ENCODE data around the gene ZSWIM8.

Gene ZSWIM8

GRCh38 chr10:73808021-73808815 is 22.8 kb downstream of the ZSWIM8 start:
- no peak for TF ChIP-seq USF1 (IDR thresholded peaks at IDR 0.05)
- no peak for TF ChIP-seq EP300 (IDR thresholded peaks at IDR 0.05; ENCODE audit: borderline replicate concordance)
- TF ChIP-seq NFIC (IDR thresholded peaks at IDR 0.05), result no peak
- TF ChIP-seq MAX (IDR thresholded peaks at IDR 0.05), result no peak
- no peak for TF ChIP-seq TAF1 (IDR thresholded peaks at IDR 0.05; ENCODE audit: low read depth)
- no peak for TF ChIP-seq REST (IDR thresholded peaks at IDR 0.05; ENCODE audit: low read depth)
- TF ChIP-seq YY1 (IDR thresholded peaks at IDR 0.05; ENCODE audit: low read depth), result no peak
- TF ChIP-seq FOXM1 (IDR thresholded peaks at IDR 0.05; ENCODE audit: borderline replicate concordance, low read depth), result no peak

GRCh38 chr10:73809061-73809818 is 23.8 kb downstream of the ZSWIM8 start:
- TF ChIP-seq RAD21 (IDR thresholded peaks at IDR 0.05; ENCODE audit: low read depth), result no peak
- TF ChIP-seq TCF12 (IDR thresholded peaks at IDR 0.05; ENCODE audit: low read depth), result no peak
- no peak for TF ChIP-seq YY1 (IDR thresholded peaks at IDR 0.05; ENCODE audit: low read depth)
- TF ChIP-seq EGR1 (IDR thresholded peaks at IDR 0.05), result no peak
- no peak for TF ChIP-seq MAX (IDR thresholded peaks at IDR 0.05)
- no peak for TF ChIP-seq TEAD4 (IDR thresholded peaks at IDR 0.05)
- no peak for TF ChIP-seq TAF1 (IDR thresholded peaks at IDR 0.05; ENCODE audit: low read depth)
- no peak for TF ChIP-seq ZBTB7A (IDR thresholded peaks at IDR 0.05; ENCODE audit: low read depth)
- no peak for TF ChIP-seq NFIC (IDR thresholded peaks at IDR 0.05)
- TF ChIP-seq CREB1 (IDR thresholded peaks at IDR 0.05; ENCODE audit: low read depth), result no peak
- TF ChIP-seq CEBPB (IDR thresholded peaks at IDR 0.05), result no peak
- TF ChIP-seq USF1 (IDR thresholded peaks at IDR 0.05), result no peak
- TF ChIP-seq FOXM1 (IDR thresholded peaks at IDR 0.05; ENCODE audit: borderline replicate concordance, low read depth), result no peak
- TF ChIP-seq REST (IDR thresholded peaks at IDR 0.05; ENCODE audit: low read depth), result no peak
- TF ChIP-seq EP300 (IDR thresholded peaks at IDR 0.05; ENCODE audit: borderline replicate concordance), result no peak

GRCh38 chr10:73810358-73810734 is 24.9 kb downstream of the ZSWIM8 start:
- TF ChIP-seq REST (IDR thresholded peaks at IDR 0.05; ENCODE audit: low read depth) (no peak), YY1 (IDR thresholded peaks at IDR 0.05; ENCODE audit: low read depth) (no peak), NFIC (IDR thresholded peaks at IDR 0.05) (no peak), RAD21 (IDR thresholded peaks at IDR 0.05; ENCODE audit: low read depth) (no peak), TAF1 (IDR thresholded peaks at IDR 0.05; ENCODE audit: low read depth) (no peak), CEBPB (IDR thresholded peaks at IDR 0.05) (no peak), CREB1 (IDR thresholded peaks at IDR 0.05; ENCODE audit: low read depth) (no peak), TCF12 (IDR thresholded peaks at IDR 0.05; ENCODE audit: low read depth) (no peak), USF1 (IDR thresholded peaks at IDR 0.05) (no peak), TEAD4 (IDR thresholded peaks at IDR 0.05) (no peak), MAX (IDR thresholded peaks at IDR 0.05) (no peak), ZBTB7A (IDR thresholded peaks at IDR 0.05; ENCODE audit: low read depth) (no peak), EP300 (IDR thresholded peaks at IDR 0.05; ENCODE audit: borderline replicate concordance) (no peak)
